HT1080 (cell line): ENCODE measurements around the gene PPM1H. TPM values are rescaled to one million over a fixed set of nuclear protein-coding genes. Genes with fewer than 3 reads are reported as not detected.
"Not testable (repeated sequence)": the region's sequence is repeated elsewhere in the genome, so short reads cannot be mapped to it uniquely, and the experiment has no call there.

Source experiments
- DNase-seq: peaks from one replicate; pipeline ENCODE4 v3.0.0-alpha.2; 2015; ENCODE audit warnings: low read depth
- total RNA-seq: library from RNA; depleted of rRNA; stranded (reverse); fragments of >200 nt; shearing (Covaris generic); gene quantifications from 2 replicates; pipeline ENCODE4 v1.2.3, GENCODE V29; 2014

The PPM1H gene
- total RNA-seq, 1 experiment from 2014 or later, result 3.0 TPM

DNA sequence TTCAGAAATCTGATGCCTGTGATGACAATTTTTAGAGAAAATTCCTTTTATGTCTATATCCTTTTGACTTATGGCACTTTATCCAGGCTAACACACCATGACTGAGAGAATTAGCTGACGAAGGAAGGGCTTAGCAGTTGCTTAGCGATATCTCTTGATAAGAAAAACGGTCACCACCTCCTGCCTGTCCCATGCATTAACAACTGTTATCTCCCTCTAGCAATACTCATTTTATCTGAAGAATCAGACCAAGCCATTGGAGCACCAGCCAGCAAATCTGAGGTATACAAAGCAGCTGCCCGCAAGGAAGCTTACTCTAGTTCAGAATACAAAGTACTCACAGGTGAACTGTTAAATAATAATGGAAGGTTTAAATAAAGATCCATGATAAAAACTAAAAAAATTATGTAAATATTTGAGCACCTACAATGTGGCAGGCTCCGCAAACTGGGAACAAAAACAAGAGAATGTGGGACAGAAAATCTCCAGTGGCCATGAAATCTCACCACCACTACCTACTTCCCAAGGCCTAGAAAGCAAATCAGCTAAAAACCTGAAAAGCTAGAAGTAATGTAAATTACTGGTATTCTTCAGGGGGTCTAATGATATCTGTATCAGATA, 24.3 kb downstream of the PPM1H start:
- DNase-seq, result no peak

DNA sequence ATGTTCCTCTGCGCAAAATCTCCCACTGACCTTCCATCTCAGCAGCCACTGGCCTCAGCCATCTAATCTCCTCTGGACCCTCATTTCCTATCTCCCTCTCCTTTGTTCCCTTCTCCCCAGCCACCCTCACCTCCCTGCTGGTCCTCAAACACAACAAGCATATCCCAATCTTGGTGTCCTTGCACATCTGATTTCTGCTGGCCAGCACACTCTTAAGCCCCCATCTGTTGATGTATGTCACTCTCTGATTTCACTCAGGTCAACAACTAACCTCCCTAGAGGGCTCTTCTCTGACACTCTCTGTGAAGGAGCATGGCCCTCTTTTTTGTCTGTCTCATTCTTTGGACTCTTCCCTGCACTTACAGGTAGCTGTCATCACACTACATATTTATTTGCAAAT, 25.6 kb downstream of the PPM1H start:
- no peak for DNase-seq

DNA sequence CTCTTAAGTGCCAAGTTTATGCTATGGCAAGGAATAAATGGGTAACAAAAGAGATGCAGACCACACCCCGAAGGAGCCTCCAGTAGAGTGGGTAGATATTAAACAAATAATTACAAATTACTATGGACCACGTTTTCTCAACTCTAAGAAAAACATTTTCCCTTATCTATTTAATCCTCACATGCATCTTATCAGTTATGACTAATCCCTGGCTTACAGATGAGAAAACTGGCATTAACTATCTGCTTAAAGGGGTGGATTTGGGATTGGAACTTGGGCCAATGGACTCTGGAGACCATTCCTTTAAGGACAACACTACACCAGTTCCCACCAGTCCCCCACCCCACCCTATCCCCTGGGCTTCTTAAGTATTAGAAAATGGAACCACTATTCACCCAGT, 26.3 kb downstream of the PPM1H start:
- no peak for DNase-seq

DNA sequence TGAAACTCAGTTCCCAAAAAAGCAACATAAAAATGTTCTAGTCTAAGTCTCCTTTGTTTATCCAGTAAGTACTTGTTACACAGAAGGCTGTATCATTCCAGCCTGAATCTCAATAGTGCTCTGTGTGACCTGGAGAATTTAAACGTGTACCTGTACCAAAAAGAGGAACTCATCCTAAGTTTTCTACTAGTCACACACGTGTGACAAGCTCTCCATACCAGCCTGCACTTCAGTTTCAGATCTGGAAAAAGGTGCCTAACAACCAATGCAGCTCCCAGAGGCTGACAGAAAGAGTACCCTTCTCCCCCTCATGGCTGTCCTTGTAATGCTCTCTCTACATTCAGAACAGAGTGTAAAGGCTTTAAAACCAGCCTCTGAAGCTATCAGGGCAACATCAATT, 27.4 kb downstream of the PPM1H start:
- no peak for DNase-seq

DNA sequence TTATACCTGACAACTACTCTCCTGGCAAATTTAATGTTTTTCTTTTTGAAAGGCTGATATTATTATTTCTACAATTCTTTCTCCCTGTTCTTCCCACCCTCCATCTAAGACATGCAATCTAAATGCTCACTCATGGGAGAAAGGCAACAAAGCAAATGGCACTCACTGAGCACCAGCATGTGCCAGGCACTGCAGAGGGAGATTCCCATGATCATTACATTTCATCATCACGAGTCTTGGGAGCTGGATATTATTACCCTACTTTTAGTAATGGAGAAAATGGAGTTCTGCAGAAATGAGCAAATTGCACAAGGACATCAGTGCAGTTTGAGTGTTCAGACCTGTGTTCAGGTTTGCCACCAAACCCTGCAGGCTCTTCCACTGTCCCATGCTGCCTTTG, 27.9 kb downstream of the PPM1H start:
- DNase-seq, result no peak

DNA sequence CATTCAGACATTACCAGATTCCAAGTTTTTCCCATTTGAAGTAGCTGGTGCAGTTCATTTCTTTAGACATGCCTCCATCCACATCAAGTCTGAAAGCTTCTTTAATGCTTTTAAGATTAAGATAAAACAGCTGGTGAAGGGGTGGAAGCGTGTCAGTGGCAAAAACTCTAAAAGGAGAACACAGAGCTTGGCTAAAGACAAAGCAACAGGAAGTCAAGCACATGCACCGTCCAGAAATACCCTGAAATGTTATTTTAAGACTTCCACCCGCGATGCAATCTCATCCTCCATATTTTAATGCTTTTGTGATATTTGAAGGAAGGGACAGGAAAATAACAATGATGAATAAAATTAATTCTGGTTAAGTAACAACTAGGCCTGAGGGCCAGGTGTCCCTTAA, 31.8 kb downstream of the PPM1H start:
- DNase-seq, result no peak

DNA sequence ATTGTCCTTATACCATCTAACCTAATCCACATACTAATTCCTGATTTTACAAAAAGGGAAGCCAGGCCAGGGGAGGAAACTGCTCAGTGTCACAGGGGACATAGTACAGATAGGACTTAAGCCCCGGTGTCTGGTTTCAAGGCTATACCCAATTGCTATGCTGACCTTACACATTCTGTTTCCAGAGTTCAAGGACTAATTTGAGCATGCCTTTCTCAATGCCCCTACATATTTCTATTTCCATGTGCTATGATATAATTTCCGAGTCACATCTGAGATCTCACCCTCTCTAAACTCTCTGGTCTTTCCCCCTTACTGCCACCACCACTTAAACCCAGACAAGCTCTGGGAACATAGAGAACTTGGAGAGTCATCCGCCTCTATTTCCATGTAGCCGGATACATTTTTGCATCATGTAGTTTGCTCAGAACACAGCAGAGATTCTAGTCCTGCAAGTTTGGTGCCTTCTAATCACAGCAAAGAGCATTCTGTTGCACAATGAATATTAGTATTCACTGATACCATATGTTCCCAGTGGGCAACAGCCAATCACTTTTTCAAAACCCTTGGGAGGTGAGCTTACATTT, 34.2 kb downstream of the PPM1H start:
- no peak for DNase-seq

DNA sequence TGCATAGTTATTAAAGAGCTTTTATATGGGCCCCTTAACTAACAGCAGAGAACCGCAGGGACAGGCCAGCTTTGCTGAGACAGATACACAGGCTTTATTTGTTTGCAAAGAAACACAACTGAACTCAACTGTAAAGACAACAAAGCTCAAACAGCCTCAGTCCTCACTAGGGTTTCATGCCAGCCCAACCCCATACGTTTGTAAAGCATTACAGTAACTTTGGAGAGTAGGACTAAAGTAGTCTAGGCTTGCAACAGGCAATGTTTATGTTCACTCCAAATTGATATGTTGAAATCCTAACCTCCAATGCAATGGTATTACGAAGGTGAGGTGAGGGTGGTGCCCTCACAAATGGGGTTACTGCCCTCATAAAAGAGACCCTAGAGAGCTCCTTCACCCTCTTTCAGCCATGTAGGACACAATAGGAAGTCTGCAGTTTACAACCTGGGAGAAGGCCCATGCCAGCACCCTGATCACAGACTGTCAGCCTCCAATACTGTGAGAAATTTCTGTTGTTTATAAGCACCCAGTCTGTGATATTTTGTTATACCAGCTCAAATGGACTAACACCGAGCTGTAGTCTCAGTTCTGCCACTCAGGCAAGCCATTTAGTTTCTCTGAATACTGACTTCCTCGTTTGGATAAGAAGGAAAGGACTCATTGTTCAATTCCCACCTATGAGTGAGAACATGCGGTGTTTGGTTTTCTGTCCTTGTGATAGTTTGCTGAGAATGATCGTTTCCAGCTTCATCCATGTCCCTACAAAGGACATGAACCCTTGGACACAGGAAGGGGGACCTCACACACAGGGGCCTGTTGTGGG, 35.2 kb downstream of the PPM1H start:
- no peak for DNase-seq

DNA sequence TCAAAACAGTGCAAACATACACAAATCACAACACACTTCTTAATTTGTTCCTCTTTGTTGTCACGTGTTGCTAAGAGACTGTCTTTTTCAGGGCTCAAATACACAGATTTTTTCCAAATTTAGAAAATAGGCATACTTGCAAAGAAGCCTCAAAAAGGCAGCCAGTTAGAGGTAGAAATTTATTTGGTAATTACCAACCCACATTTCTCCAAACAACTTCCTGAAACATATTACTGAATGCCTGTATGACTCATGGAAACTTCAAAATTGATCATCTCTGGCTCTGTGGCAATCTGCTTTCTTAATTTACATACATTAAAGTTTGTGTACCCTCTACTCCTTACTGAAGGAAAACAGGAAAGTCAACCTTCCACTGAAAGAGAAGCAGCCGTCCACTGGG, 36.4 kb downstream of the PPM1H start:
- DNase-seq, result no peak

DNA sequence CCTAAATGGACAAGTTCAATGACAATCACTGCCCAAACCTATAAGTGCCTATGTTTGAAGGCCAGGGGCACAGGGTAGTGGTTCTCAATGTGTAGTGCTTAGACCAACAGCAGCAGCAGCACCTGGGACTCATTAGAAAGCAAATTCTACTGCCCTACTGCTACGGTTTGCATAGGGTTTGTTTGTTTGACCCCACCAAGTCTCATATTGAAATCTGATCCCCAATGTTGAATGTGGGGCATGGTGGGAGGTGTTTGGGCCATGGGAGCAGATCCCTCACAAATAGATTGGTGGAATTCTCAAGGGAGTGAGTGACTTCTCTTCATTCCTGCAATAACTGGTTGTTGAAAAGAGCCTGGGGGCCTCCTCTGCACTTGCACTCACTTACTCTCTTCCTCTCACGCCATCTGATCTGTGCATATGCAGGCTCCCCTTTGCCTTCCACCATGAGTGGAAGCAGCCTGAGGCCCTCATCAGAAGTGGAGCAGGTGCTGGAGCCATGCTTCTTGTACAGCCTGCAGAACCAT, 39.5 kb downstream of the PPM1H start:
- no peak for DNase-seq

DNA sequence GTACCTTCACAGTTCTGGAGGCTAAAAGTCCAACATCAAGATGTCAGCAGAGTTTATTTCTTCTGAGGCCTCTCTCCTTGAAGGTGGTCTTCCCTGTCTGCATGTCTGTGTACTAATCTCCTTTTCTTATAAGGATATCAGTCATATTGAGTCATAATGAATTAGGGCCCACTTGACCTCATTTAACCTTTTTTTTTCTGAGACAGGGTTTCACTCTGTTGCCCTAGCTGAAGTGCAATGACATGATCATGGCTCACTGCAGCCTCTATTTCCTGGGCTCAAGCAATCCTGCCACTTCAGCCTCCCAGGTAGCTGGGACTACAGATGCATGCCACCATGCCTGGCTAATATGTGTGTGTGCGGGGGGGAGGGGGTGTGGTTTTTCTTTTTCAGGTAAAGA, 41.7 kb downstream of the PPM1H start:
- DNase-seq, result peak; percentile 40

DNA sequence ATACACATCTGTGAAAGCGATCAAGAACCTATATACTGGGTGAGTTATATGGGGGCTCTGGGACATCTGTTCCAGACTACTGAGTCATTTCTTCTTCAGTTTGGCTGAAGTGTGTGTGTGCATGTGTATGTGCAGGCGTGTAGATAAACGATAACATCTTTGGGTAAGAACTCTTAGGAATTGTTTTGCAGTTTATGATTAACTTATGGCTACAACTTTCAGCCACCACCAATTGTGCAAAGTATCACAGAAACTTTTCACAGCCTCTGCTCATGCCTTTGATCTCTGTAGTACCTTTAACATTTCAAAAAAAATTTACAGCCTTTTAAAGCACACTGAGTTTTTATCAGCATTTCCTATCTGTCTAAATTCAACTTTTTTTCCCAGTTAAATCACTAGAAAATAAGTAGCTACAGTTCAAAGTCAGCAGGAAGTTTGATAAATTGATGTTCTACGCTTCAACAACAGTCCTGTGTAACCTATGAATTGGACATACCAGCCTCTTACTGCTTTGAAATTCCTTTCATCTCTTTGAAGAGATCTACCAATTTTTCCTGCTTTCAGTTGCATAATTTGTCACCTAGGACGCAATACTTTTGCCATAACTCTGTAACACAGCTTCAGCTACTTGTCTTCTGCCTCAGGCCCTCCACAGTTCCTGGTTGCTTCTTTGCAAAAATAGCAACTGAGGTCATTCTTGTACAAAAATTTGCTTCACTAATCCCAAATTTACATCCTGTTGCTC, 43.0 kb downstream of the PPM1H start:
- no peak for DNase-seq

DNA sequence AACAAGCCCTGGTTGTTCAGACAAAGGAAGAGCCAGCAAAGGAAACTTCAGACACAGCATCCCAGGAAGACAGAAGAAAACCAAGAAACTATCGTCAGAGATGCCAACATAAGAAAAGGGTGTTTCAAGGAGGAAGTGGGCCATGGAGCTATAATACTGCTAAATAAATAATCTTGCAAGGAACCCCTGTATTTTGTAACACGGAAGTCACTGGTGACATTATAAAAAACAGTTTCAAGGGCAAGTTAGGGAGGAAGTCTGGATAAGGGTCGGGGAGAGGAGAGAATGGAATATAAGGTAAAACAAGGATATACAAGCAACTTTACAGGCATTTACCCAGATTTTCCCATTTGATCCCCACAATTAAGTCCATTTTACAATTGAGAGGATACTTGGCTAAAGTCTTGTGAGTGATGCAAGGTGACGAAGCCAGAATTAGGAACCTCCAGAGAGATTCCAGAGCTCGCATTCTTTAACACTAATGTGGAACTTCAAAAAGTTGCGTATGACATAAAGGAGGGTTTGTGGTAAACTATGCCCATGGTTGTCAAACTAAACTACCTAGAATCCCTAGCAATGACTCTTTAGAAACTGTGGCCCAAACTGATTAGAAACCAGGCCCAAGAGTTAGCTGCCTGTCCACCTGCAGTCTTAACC, 46.4 kb downstream of the PPM1H start:
- DNase-seq, result no peak

DNA sequence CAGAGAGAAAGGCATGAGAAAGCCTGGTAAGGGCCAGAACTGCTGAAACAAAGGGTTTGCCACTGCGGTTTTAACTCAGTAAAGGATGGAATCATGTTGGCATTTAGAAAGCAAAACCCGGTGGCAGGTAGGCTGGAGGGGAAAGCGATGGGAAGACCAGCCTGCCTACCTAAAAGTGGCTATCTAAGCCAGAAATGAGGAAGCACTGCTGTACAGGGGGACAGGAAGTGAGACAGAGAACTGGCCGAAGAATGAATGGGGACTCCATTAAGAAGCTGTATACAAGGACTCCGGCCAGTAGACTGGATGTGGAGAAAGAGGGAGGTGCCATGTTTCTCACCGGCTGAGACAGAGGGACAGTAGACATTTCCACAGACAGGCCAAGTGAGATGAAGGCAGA, 48.2 kb downstream of the PPM1H start:
- no peak for DNase-seq

DNA sequence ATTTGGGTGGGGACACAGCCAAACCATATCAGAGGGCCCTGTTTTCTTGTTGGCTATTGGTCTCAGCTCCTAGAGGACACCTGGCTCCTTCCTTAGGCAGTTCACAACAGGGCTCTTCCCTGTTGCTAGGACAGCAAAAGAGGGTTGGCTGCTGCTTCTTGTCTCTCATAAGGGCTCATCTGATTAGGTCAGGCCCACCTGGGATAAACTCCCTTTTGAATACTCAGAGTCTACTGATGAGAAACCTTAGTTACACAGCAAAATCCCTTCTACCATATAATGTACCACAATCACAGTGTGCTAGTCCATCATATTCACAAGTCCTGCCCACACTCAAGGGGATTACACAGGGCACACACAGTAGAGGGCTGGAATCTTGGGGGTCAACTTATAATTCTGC, 49.7 kb downstream of the PPM1H start:
- no peak for DNase-seq

DNA sequence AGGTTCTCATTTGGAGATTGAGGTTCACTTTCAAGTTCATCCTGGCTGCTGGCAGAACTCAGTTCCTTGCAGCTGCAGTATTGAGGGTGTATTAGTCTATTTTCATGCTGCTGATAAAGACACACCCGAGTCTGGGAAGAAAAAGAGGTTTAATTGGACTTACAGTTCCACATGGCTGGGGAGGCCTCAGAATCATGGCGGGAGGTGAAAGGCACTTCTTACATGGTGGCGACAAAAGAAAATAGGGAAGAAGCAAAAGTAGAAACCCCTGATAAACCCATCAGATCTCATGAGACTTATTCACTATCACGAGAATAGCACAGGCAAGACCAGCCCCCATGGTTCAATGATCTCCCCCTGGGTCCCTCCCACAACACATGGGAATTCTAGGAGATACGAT, 50.1 kb downstream of the PPM1H start:
- not testable (repeated sequence) for DNase-seq

DNA sequence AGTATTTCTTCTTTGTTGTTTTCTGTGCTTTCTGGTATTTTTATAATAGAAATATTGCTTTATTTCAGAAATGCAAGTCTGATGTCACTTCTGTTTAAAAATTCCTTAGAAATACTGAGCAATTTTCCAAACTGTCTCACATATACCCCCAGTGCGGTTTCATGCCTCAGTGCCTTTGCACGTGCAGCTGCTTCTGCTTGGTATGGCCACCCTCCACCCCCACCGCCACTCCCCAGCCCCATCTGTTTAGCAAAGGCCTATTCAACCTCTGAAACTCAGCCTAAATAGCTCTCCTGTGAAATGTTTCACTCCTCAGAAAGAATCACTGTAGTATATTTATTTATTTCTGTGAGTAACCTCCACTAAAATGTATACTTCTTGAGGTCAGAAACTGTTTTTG, 52.3 kb downstream of the PPM1H start:
- no peak for DNase-seq

DNA sequence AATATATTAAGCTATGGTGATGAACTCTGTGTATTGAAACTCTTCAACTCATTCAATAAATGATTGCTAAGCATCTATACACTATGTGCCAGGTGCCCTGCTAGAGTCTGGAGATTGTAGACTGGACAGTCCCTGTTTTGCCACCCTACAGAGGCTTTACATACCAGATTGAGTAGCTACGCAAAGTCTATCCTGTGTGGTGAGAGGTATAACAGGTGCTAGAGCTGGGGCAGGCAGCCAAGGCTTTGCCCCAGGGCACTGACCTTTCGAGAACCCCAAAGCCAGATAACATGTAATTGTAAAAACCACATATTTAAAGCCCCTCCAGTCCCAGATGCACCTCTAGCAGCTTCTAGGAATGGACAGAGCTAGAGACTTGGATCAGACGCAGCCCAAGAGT, 52.8 kb downstream of the PPM1H start:
- no peak for DNase-seq

DNA sequence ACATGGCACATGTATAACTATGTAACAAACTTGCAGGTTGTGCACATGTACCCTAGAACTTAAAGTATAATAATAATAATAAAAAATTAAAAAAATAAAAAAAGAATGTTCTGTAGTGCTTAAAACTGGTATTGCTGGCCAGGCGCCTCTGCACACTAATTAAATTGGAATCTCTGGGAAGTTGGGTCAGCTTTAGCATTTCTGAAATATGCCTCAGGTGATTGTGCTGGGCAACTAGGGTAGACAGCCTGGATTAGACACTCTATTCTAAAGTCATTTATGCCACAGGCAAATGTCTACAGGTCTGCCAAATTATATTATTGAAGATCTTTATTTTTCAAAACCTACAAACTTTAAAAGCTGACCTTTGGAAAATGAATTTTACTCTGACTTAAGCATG, 55.3 kb downstream of the PPM1H start:
- DNase-seq, result no peak

DNA sequence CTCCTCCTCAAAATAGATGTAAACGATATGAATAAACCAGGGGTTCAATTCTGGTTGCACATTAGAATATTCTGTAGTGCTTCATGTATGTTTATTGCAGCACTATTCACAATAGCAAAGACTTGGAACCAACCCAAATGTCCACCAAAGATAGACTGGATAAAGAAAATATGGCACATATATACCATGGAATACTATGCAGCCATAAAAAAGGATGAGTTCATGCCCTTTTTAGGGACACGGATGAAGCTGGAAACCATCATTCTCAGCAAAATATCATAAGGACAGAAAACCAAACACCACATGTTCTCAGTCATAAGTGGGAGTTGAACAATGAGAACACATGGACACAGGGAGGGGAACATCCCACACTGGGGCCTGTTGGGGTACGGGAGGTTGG, 55.7 kb downstream of the PPM1H start:
- not testable (repeated sequence) for DNase-seq

DNA sequence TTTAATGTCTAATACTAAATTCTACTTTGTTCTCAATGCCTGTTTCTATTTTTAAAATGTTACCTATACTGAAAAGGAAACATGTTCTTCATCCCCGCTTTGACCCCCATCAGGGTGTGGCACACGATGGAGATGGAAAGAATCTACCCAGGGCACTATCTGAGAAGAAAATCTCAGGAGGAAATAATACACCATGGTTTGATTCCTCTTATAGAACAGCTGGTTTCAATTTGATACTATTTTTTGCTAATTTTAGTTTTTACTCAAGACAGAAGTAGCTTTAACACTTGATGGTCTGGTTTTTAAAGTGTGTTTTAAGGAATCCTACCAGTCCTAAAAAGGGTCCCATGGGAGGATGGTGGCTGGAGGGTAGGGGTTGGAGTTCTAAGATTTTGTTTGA, 56.7 kb downstream of the PPM1H start:
- DNase-seq, result no peak
